Stomach (tissue), 4 donors: Measurements from ENCODE around the gene EPB41L3.

Source experiments
- EP300 ChIP-seq: sonication (generic); formaldehyde crosslinking; IDR thresholded peaks from one replicate; pipeline ENCODE4 v1.6.1; 2017; ENCODE audit warnings: antibody characterized with exemption
- TF ChIP-seq, protein P1 (sequence below), 7 experiments: fragments of 450-650 bp in 4 of 7; fragments of 200-600 bp in 3 of 7; sonication (generic) in 3 of 7; IDR thresholded peaks; one replicate each; pipeline ENCODE4 v1.5.1; 2016 to 2019; ENCODE audit warnings: antibody characterized with exemption in 7 of 7, control low read depth in 2 of 7, mild to moderate bottlenecking in 1 of 7

DNA sequence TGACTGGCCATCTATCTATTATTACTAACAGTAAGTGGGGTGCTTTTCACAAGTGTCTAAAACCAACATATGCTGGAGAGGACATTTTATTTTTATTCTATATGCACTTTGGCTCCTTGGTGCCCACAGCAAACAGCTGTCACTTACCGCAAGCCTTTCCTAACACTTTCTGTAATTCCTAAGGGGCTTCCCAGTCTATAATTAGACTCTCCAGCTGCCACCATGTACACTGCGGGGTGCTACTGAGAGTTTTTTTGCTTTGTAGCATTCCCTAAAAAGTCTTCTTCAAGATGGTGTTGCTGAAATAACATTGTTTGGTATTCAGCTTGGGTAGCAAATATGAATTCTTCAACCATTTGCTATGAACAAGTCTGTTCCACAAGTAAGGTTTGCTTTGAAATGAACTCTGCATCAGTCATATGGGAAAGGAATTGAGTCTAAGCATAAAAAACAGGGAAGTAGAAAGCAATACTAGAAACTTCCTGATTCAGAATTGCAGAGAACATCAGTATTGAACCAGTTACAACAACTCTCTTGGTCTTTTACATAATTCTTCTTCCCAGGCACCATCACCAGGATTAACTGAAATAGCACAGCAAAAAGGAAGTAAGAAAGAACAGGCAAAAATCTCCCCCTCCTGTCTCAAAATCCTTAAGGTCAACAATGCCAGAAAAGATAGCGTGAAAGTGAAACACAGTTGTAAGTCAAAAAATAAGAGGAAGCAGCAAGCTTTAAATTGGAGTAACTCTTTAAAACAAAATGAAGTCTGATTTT lies 28.6 kb downstream of the EPB41L3 start:
- TF ChIP-seq, protein P1, sequence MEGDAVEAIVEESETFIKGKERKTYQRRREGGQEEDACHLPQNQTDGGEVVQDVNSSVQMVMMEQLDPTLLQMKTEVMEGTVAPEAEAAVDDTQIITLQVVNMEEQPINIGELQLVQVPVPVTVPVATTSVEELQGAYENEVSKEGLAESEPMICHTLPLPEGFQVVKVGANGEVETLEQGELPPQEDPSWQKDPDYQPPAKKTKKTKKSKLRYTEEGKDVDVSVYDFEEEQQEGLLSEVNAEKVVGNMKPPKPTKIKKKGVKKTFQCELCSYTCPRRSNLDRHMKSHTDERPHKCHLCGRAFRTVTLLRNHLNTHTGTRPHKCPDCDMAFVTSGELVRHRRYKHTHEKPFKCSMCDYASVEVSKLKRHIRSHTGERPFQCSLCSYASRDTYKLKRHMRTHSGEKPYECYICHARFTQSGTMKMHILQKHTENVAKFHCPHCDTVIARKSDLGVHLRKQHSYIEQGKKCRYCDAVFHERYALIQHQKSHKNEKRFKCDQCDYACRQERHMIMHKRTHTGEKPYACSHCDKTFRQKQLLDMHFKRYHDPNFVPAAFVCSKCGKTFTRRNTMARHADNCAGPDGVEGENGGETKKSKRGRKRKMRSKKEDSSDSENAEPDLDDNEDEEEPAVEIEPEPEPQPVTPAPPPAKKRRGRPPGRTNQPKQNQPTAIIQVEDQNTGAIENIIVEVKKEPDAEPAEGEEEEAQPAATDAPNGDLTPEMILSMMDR (IDR thresholded peaks at IDR 0.05), result no peak
- TF ChIP-seq EP300, result no peak
